ENCODE data around the gene MFAP2.

- TF ChIP-seq, protein P1, sequence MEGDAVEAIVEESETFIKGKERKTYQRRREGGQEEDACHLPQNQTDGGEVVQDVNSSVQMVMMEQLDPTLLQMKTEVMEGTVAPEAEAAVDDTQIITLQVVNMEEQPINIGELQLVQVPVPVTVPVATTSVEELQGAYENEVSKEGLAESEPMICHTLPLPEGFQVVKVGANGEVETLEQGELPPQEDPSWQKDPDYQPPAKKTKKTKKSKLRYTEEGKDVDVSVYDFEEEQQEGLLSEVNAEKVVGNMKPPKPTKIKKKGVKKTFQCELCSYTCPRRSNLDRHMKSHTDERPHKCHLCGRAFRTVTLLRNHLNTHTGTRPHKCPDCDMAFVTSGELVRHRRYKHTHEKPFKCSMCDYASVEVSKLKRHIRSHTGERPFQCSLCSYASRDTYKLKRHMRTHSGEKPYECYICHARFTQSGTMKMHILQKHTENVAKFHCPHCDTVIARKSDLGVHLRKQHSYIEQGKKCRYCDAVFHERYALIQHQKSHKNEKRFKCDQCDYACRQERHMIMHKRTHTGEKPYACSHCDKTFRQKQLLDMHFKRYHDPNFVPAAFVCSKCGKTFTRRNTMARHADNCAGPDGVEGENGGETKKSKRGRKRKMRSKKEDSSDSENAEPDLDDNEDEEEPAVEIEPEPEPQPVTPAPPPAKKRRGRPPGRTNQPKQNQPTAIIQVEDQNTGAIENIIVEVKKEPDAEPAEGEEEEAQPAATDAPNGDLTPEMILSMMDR (IDR thresholded peaks at IDR 0.05), result no peak
- TF ChIP-seq POLR2A (IDR thresholded peaks at IDR 0.05), result no peak
- no peak for TF ChIP-seq EP300 (IDR thresholded peaks at IDR 0.05; ENCODE audit: low read depth)
- TF ChIP-seq POLR2AphosphoS5 (IDR thresholded peaks at IDR 0.05), result no peak
These were observed 12.5 kb downstream of the MFAP2 start for GRCh38 chr1:16967962-16968361.
